Keratinocyte (primary cell): ENCODE results near the gene CNGA3. TPM values are rescaled to one million over a fixed set of nuclear protein-coding genes. Genes with fewer than 3 reads are reported as not detected.

ENCODE experiments used
- DNase-seq: peaks from one replicate; pipeline ENCODE4 v3.0.0-alpha.2; 2011; ENCODE audit warnings: low read depth, missing footprints, low spot score
- FAIRE-seq: peaks from 2 replicates; lab custom pipeline; 2011; peaks lifted over from hg19 to GRCh38; lab: Jason Lieb, UNC
- H2AFZ ChIP-seq: 2 replicates; pipeline ENCODE4 v1.6.0; 2012; ENCODE audit warnings: low read length, control low read depth, inconsistent platforms; ENCODE audit not compliant: control insufficient read depth
- H3K27ac ChIP-seq: 2 replicates; pipeline ENCODE4 v1.5.1; 2011; ENCODE audit warnings: low read length; ENCODE audit not compliant: control insufficient read depth, insufficient read depth
- H3K27me3 ChIP-seq: 3 replicates; pipeline ENCODE4 v1.6.0; 2011; ENCODE audit warnings: low read length; ENCODE audit not compliant: control insufficient read depth, insufficient read depth; ENCODE audit errors: extremely low read depth
- H3K36me3 ChIP-seq, 2 experiments: 2 replicates in 1 of 2; 3 replicates in 1 of 2; pipeline ENCODE4 v1.5.1; 2011; ENCODE audit warnings: low read length in 2 of 2, mild to moderate bottlenecking in 1 of 2; ENCODE audit not compliant: control insufficient read depth in 2 of 2, insufficient read depth in 2 of 2; ENCODE audit errors: extremely low read depth in 1 of 2
- H3K4me1 ChIP-seq: 3 replicates; pipeline ENCODE4 v1.5.1; 2011; ENCODE audit warnings: low read length; ENCODE audit not compliant: control insufficient read depth, insufficient read depth; ENCODE audit errors: extremely low read depth
- H3K4me2 ChIP-seq: 3 replicates; pipeline ENCODE4 v1.6.0; 2011; ENCODE audit warnings: low read depth, low read length; ENCODE audit not compliant: control insufficient read depth, insufficient read depth; ENCODE audit errors: extremely low read depth
- H3K4me3 ChIP-seq, 3 experiments: fragments of 200-600 bp in 1 of 3; sonication (generic) in 1 of 3; 2 replicates in 2 of 3; 3 replicates in 1 of 3; pipeline ENCODE4 v1.5.1; 2011 to 2016; ENCODE audit warnings: low read length in 3 of 3, mild to moderate bottlenecking in 3 of 3, control low read depth in 2 of 3, inconsistent platforms in 1 of 3, low read depth in 1 of 3, mixed read lengths in 1 of 3, mixed run types in 1 of 3, moderate library complexity in 1 of 3; ENCODE audit not compliant: control insufficient read depth in 2 of 3, insufficient read depth in 2 of 3; ENCODE audit errors: extremely low read depth in 1 of 3
- H3K79me2 ChIP-seq: 2 replicates; pipeline ENCODE4 v1.6.0; 2012; ENCODE audit warnings: low read length; ENCODE audit not compliant: control insufficient read depth, insufficient read depth
- H3K9ac ChIP-seq: 3 replicates; pipeline ENCODE4 v1.6.0; 2011; ENCODE audit warnings: low read length; ENCODE audit not compliant: control insufficient read depth, insufficient read depth; ENCODE audit errors: extremely low read depth
- H3K9me1 ChIP-seq: 3 replicates; pipeline ENCODE4 v1.6.0; 2011; ENCODE audit warnings: low read length; ENCODE audit not compliant: control insufficient read depth, insufficient read depth; ENCODE audit errors: extremely low read depth
- H3K9me3 ChIP-seq: 2 replicates; pipeline ENCODE4 v1.5.1; 2012; ENCODE audit warnings: low read depth, low read length; ENCODE audit not compliant: control insufficient read depth
- H4K20me1 ChIP-seq: 3 replicates; pipeline ENCODE4 v1.6.0; 2011; ENCODE audit warnings: low read length; ENCODE audit not compliant: control insufficient read depth, insufficient read depth; ENCODE audit errors: extremely low read depth
- EZH2 ChIP-seq: IDR thresholded peaks from one replicate; pipeline ENCODE4 v1.6.1; 2012; ENCODE audit warnings: inconsistent platforms, mild to moderate bottlenecking, low read length, moderate library complexity
- dilution Hi-C: fragments of 300-500 bp; cut with MboI; formaldehyde crosslinking; loops from one replicate; pipeline ENCODE4 v1.7.0; 2020; ENCODE audit warnings: low sequenced_read_pairs; ENCODE audit not compliant: extremely low pct_ligation_motif_present
- polyA plus RNA-seq, 5 experiments: library from polyadenylated mRNA; depleted of rRNA in 3 of 5; stranded (reverse) in 3 of 5; stranded (forward) in 1 of 5; unstranded in 1 of 5; fragments of >200 nt; gene quantifications; 1 replicate in 1 of 5; 2 replicates in 3 of 5; 3 replicates in 1 of 5; pipeline versions ENCODE4 v1.2.1 to v1.2.3, GENCODE V29; 2011 to 2012; ENCODE audit warnings: missing spikeins in 2 of 5, low read depth in 1 of 5, low replicate concordance in 1 of 5
- TF ChIP-seq, protein P1 (sequence below), 3 experiments: IDR thresholded peaks in 1 of 3; conservative IDR thresholded peaks in 1 of 3; optimal IDR thresholded peaks in 1 of 3; 2 replicates in 2 of 3; 3 replicates in 1 of 3; pipeline versions ENCODE3 to v1.5.1; 2011; ENCODE audit warnings: low read length in 3 of 3, mild to moderate bottlenecking in 3 of 3, moderate library complexity in 2 of 3, control low read depth in 1 of 3, inconsistent platforms in 1 of 3; ENCODE audit not compliant: insufficient read depth in 2 of 3; ENCODE audit errors: extremely low read depth in 1 of 3

CNGA3 gene
- polyA plus RNA-seq, 1 donor (not counting 4 experiments of a cell fraction or from before 2014, with no cell fraction given): 0.01 TPM

DNA sequence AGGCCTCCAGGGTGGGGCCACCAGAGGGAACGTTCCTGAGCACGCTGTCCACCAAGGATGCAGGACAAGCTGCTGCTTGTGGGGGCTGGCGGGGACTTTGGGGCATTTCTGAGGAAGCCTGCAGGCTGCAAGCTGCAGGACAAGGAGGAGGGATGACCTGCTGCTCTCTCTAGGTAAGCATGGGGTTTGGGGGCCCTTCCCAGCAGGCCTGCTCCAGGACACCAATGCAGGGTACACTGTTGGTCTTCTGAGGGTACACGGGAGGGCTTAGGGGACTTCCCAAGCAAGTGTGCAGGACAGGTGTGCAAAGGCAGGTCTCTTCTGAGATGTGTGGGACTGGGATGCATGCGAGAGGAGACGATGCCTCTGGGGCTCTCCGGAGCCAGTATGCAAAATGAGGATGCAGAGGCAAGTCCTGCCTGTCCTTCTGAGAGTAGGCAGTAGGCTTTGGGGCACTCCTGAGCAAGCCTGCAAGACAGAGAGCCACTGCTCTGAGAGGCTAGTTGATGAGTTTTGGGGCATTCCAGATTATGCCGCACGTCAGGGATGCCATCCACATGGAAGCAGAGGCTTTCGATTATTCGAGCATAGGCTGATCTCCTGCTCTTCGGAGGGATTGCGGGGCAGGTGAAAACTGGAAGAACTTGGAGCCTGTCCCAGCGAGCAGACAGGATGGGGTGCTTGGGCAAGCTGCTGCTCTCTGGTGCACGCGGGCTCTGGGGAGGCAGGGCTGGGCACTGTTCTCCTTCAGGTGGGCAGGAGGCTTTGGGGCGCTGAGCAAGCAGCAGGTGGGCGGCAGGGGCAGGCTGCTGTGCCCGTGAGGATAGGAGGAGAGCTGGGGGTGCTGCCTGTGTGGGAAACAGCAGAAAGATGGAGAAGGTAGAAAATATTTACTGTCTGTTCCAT is 44.6 kb downstream of the CNGA3 start:
- no peak for FAIRE-seq
- Histone ChIP-seq H3K79me2 (no peaks in the 10 kb centered on the region), H3K36me3 (no peaks in the 10 kb centered on the region), H3K9me3 (no peaks in the 10 kb centered on the region), H3K9me1 (no peaks in the 10 kb centered on the region), H3K27ac (no peak overlapping the region), H2AFZ (no peak overlapping the region), H3K9ac (no peak overlapping the region), H3K4me3 (no peak overlapping the region), H3K4me1 (no peaks in the 10 kb centered on the region), H3K27me3 (peaks cover 4% of the 10 kb centered on the region), H4K20me1 (no peaks in the 10 kb centered on the region), H3K4me2 (no peak overlapping the region)
- TF ChIP-seq, protein P1, sequence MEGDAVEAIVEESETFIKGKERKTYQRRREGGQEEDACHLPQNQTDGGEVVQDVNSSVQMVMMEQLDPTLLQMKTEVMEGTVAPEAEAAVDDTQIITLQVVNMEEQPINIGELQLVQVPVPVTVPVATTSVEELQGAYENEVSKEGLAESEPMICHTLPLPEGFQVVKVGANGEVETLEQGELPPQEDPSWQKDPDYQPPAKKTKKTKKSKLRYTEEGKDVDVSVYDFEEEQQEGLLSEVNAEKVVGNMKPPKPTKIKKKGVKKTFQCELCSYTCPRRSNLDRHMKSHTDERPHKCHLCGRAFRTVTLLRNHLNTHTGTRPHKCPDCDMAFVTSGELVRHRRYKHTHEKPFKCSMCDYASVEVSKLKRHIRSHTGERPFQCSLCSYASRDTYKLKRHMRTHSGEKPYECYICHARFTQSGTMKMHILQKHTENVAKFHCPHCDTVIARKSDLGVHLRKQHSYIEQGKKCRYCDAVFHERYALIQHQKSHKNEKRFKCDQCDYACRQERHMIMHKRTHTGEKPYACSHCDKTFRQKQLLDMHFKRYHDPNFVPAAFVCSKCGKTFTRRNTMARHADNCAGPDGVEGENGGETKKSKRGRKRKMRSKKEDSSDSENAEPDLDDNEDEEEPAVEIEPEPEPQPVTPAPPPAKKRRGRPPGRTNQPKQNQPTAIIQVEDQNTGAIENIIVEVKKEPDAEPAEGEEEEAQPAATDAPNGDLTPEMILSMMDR (optimal IDR thresholded peaks at IDR 0.05 in 1 of 3, IDR thresholded peaks at IDR 0.05 in 1 of 3, conservative IDR thresholded peaks at IDR 0.05 in 1 of 3; ENCODE audit: extremely low read depth in 1 of 3, insufficient read depth in 2 of 3, low read length in 3 of 3): no peak
- TF ChIP-seq EZH2: no peak
- dilution Hi-C loops: no loop called here
- DNase-seq: no peak

DNA sequence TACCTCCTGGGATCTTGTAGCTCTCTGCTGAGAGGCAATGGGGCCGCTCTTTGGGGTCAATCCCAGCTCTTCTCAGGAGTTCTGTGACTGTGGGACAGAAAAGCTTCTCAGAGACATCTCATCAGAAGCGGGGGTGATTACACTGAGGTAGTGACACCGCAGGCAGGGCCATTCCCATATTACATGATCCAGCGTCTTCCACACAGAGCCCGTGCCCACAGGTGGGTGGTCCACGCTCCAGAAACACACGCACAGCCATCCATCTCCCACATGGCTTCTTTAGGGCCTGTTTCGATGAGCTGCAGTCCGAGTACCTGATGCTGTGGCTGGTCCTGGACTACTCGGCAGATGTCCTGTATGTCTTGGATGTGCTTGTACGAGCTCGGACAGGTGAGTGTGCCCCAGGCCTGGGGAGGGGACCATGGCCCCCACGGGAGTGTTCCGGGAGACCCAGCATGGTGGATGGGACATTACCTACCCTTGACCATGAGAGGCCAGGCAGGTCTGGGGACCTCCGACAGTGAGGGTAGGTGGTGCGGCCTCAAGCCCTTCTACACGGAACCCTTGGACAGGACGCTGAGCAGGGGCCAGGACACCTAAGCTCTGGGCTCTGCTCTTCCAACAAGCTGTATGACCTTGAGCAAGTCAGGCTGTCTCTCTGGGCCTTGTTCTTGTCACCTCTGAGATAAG is 45.5 kb downstream of the CNGA3 start:
- Histone ChIP-seq H3K9ac (no peak overlapping the region), H3K27me3 (peaks cover 6% of the 10 kb centered on the region), H3K4me1 (no peaks in the 10 kb centered on the region), H3K9me3 (no peaks in the 10 kb centered on the region), H3K27ac (no peak overlapping the region), H3K4me2 (no peak overlapping the region), H4K20me1 (no peaks in the 10 kb centered on the region), H3K4me3 (no peak overlapping the region), H2AFZ (no peak overlapping the region), H3K79me2 (no peaks in the 10 kb centered on the region), H3K36me3 (no peaks in the 10 kb centered on the region), H3K9me1 (no peaks in the 10 kb centered on the region)
- TF ChIP-seq EZH2: no peak
- TF ChIP-seq, protein P1 (optimal IDR thresholded peaks at IDR 0.05 in 1 of 3, IDR thresholded peaks at IDR 0.05 in 1 of 3, conservative IDR thresholded peaks at IDR 0.05 in 1 of 3; ENCODE audit: extremely low read depth in 1 of 3, insufficient read depth in 2 of 3, low read length in 3 of 3): no peak
- FAIRE-seq (no peak), DNase-seq (no peak)
- dilution Hi-C loops: no loop called here
